ENCODE results near the gene LGR5. TPM values are rescaled to one million over a fixed set of nuclear protein-coding genes. Genes with fewer than 3 reads are reported as not detected.

LGR5 gene
- total RNA-seq, 1 experiment from 2014 or later: not detected

GRCh38 chr12:71556448-71556847 lies 116.8 kb downstream of the LGR5 start:
- ChIA-PET POLR2A (ENCODE audit: unreplicated experiment) (interaction anchor here (0.7 kb wide), 1 partner anchor 1813 kb away, joined by 4 read pairs; no protein-coding TSS in a partner anchor), CTCF (no interaction called here)
- H2AFZ ChIP-seq: no peak overlapping the region
- peaks cover 6% of the 10 kb centered on the region; the same call in 1 of the 2 replicates for H3F3A ChIP-seq (ENCODE audit: insufficient read depth, low read depth)
- intact Hi-C loops (cut with micrococcal nuclease; ENCODE audit: unreplicated experiment): loop anchor here (10.0 kb wide), 1 partner anchor 342 kb away; no protein-coding TSS in a partner anchor
- H4K20me1 ChIP-seq (ENCODE audit: insufficient read depth): no peaks in the 10 kb centered on the region
- no peak for DNase-seq
- no peak overlapping the region for H3K4me3 ChIP-seq
- no peak overlapping the region for H3K27ac ChIP-seq
- H3K36me3 ChIP-seq (ENCODE audit: low read depth): no peaks in the 10 kb centered on the region
- no peak overlapping the region for H3K4me2 ChIP-seq
- H3K79me2 ChIP-seq (ENCODE audit: low read depth): no peaks in the 10 kb centered on the region
- TF ChIP-seq EZH2 (IDR thresholded peaks at IDR 0.05; ENCODE audit: low read depth) (no peak), CTCF (conservative IDR thresholded peaks at IDR 0.05) (no peak)
- no peaks in the 10 kb centered on the region for H3K27me3 ChIP-seq (ENCODE audit: insufficient read depth, low read depth)
- BruUV-seq (replicated peaks): no TSS peak
- H3K4me1 ChIP-seq (replicated peaks; ENCODE audit: insufficient read depth): no peaks in the 10 kb centered on the region
- no peaks in the 10 kb centered on the region for H3K9me3 ChIP-seq (ENCODE audit: insufficient read depth, low read depth)
- no peaks in the 10 kb centered on the region for H3K9me2 ChIP-seq (ENCODE audit: insufficient read depth)

GRCh38 chr12:71556875-71557274 lies 117.3 kb downstream of the LGR5 start:
- H3K4me3 ChIP-seq: no peak overlapping the region
- H3K9me3 ChIP-seq (ENCODE audit: insufficient read depth, low read depth): no peaks in the 10 kb centered on the region
- BruUV-seq (replicated peaks): no TSS peak
- H2AFZ ChIP-seq: no peak overlapping the region
- H3K4me2 ChIP-seq: no peak overlapping the region
- H3K9me2 ChIP-seq (ENCODE audit: insufficient read depth): no peaks in the 10 kb centered on the region
- no peaks in the 10 kb centered on the region for H4K20me1 ChIP-seq (ENCODE audit: insufficient read depth)
- intact Hi-C loops (cut with micrococcal nuclease; ENCODE audit: unreplicated experiment): loop anchor here (10.0 kb wide), 1 partner anchor 342 kb away; no protein-coding TSS in a partner anchor
- no peaks in the 10 kb centered on the region for H3K4me1 ChIP-seq (replicated peaks; ENCODE audit: insufficient read depth)
- H3F3A ChIP-seq (ENCODE audit: insufficient read depth, low read depth): peaks cover 6% of the 10 kb centered on the region; the same call in 1 of the 2 replicates
- H3K36me3 ChIP-seq (ENCODE audit: low read depth): no peaks in the 10 kb centered on the region
- no peaks in the 10 kb centered on the region for H3K79me2 ChIP-seq (ENCODE audit: low read depth)
- H3K27ac ChIP-seq: no peak overlapping the region
- POLR2A ChIA-PET (ENCODE audit: unreplicated experiment): interaction anchor here (0.7 kb wide), 1 partner anchor 1813 kb away, joined by 4 read pairs; no protein-coding TSS in a partner anchor
- no peak for TF ChIP-seq CTCF (conservative IDR thresholded peaks at IDR 0.05)
- TF ChIP-seq EZH2 (IDR thresholded peaks at IDR 0.05; ENCODE audit: low read depth): no peak
- CTCF ChIA-PET: no interaction called here
- DNase-seq: peak; percentile 50 to 70
- H3K27me3 ChIP-seq (ENCODE audit: insufficient read depth, low read depth): no peaks in the 10 kb centered on the region

- Histone ChIP-seq H3K9me3 (ENCODE audit: insufficient read depth, low read depth) (no peaks in the 10 kb centered on the region), H3K27ac (no peak overlapping the region), H4K20me1 (ENCODE audit: insufficient read depth) (no peaks in the 10 kb centered on the region), H3K4me1 (replicated peaks; ENCODE audit: insufficient read depth) (no peaks in the 10 kb centered on the region), H3F3A (ENCODE audit: insufficient read depth, low read depth) (peaks cover 6% of the 10 kb centered on the region; the same call in 1 of the 2 replicates), H3K9me2 (ENCODE audit: insufficient read depth) (no peaks in the 10 kb centered on the region), H3K36me3 (ENCODE audit: low read depth) (no peaks in the 10 kb centered on the region), H3K27me3 (ENCODE audit: insufficient read depth, low read depth) (no peaks in the 10 kb centered on the region), H2AFZ (no peak overlapping the region), H3K4me2 (no peak overlapping the region), H3K79me2 (ENCODE audit: low read depth) (no peaks in the 10 kb centered on the region), H3K4me3 (no peak overlapping the region)
- TF ChIP-seq EZH2 (IDR thresholded peaks at IDR 0.05; ENCODE audit: low read depth): no peak
- no peak for TF ChIP-seq CTCF (conservative IDR thresholded peaks at IDR 0.05)
- BruUV-seq (replicated peaks): no TSS peak
- intact Hi-C loops (cut with micrococcal nuclease; ENCODE audit: unreplicated experiment): loop anchor here (10.0 kb wide), 1 partner anchor 344 kb away; no protein-coding TSS in a partner anchor
- ChIA-PET POLR2A (ENCODE audit: unreplicated experiment) (interaction anchor here (0.6 kb wide), 1 partner anchor 13 kb away, joined by 3 read pairs; no protein-coding TSS in a partner anchor), CTCF (no interaction called here)
- DNase-seq: no peak
Measured at GRCh38 chr12:71558445-71558844, 118.8 kb downstream of the LGR5 start.
